Left kidney (tissue), 2 donors: ENCODE data around the gene FES. TPM values are rescaled to one million over a fixed set of nuclear protein-coding genes. Genes with fewer than 3 reads are reported as not detected.
A peak's percentile ranks its signal among the peaks of the same experiment; 100 is the strongest.

ENCODE experiments used
- DNase-seq: peaks from one replicate; pipeline ENCODE4 v3.0.0-alpha.2; 2013
- polyA plus RNA-seq: library from polyadenylated mRNA; unstranded; fragments of 120-200 nt; gene quantifications from one replicate; pipeline ENCODE4 v1.2.1, GENCODE V29; 2013; ENCODE audit not compliant: insufficient read length

Gene FES
- polyA plus RNA-seq, 1 donor, result 13.1 TPM

DNA sequence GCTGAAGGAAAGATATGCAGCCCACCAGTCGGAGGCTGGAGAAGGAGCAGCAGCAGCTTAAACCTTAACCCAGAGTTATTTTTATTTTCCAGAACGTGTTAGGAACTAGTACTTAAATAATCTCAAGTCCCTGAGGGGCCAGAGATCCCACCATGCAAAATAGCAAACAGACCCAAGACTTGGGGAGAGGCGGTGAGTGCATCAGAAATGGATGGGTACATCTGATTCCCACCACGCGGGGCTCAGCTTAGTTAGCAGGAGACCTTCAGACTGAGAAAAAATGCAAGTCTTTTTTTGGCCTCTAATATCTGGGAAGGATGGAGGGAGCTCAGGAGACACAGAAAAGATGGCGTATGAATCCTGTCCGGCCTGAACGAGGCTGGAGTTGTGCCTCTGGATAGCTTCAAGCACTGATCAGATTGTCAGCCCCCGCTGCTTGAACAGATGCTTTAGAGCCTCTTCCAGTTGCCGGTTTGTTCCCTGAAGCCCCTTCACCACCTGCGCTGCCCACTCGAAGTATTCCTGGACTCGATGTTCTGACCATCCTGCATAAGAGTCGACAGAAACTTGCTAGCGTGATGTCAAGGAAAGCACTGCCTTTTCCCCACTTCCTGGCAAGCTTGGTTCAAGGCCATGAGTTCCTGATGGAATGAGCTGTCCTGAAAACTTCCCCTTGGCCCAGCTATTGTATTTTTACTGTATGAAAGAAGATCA is 46.7 kb downstream of the FES start:
- no peak for DNase-seq

GRCh38 chr15:90931575-90931827 is 47.2 kb downstream of the FES start:
- no peak for DNase-seq

GRCh38 chr15:90931828-90932659 is 47.7 kb downstream of the FES start, which contains the start of gene HDDC3:
TSS of gene HDDC3 (minus strand) at chr15:90932549. CDS start at chr15:90932540, 9 bp downstream.
- peak; percentile 85 for DNase-seq

- no peak for DNase-seq
Measured at GRCh38 chr15:90932660-90932991, 48.3 kb downstream of the FES start.

GRCh38 chr15:90933301-90933700 is 49.0 kb downstream of the FES start:
- DNase-seq, result no peak

DNA sequence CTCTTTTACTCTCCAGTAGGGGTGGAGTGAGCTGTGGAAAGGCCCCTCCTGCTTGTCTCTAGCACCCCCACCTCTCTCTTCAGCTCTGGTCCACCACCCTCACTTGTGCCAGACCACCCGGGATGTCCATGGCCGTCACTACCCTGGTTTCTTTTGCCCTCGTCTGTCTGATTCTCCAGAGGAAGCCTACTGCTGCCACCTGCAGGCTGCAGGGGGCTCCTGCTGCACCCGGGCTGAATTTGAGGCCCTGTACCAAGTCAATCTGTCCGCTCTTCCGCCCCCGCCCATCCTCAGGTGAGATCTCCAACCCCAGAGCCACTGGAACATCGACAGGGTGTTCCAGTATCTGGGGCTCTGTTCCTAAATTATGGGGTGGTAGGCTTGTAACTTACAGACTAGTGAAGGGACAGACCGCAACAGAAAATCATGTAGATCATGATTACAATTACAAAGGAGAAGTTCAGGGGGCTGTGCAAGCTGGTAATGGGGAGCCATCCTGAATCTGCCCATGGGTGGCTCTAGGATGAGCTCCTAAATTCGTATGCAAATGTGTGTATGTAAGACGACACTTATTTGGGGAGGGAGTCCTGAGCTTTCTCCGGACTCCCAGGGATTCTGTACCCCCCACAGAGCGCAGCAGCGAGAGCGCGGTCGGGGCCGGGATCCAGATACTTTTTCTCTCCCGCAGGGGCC is 50.1 kb downstream of the FES start:
- peak; percentile 87 for DNase-seq

- DNase-seq, result peak; percentile 90
Measured at GRCh38 chr15:90934949-90935751, 50.8 kb downstream of the FES start, which contains the start of gene UNC45A. TSS of gene UNC45A (plus strand) at chr15:90935285. CDS start at chr15:90935325, 40 bp downstream.

DNA sequence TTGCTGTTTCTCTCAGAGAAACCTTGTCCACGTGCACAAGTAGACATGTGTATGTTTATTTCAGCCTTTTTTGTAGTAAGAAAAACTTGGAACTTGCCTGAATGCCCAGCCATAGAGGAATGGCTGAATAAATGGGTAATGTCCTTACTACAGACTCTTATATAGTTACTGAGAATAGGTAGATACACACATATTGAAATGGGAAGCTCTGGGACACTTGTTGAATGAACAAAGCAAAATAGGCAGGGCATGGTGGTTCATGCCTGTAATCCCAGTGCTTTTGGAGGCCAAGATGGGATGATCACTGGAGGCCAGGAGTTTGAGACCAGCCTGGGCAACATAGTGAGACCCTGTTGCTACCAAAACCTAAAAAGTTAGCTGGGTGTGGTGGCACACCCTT is 52.5 kb downstream of the FES start:
- DNase-seq, result no peak

GRCh38 chr15:90938261-90938660 is 54.0 kb downstream of the FES start:
- no peak for DNase-seq

DNA sequence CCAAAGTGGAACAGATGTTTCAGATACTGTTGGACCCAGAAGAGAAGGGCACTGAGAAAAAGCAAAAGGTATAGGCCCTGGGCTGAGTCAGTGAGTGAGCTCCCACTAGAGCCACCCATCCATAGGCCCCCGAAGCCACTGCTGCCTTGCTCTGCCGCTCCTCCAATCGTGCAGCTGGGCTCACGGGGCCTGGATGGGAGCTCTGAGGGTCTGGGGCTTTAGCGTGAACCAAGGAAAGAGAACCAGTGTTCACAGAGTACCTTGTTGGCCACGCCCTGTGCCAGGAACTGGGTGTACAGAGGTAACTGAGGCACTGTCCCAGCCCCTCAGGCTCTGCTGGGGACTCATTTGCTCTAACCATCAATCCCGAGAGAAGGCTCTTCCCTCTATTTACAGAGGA is 55.5 kb downstream of the FES start:
- no peak for DNase-seq

DNA sequence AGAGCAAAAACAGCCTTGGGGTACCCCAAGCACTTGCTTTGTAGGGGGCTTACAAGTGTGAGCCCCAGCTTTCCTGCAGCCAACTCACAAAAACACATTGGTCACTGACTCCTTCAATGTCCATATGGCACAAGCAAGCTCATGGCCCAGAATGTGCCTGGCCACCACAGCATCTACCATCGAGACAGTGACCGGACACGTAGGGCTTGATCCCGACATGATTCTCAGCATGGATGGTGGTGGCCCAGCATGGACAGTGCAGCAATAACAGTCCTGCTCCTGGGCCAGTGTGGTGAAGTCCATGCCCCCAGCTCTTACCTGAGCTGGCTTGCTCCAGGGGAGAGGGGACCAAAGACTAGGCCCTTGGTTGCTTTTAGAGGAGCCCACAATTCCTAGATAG is 56.7 kb downstream of the FES start:
- DNase-seq, result no peak

DNA sequence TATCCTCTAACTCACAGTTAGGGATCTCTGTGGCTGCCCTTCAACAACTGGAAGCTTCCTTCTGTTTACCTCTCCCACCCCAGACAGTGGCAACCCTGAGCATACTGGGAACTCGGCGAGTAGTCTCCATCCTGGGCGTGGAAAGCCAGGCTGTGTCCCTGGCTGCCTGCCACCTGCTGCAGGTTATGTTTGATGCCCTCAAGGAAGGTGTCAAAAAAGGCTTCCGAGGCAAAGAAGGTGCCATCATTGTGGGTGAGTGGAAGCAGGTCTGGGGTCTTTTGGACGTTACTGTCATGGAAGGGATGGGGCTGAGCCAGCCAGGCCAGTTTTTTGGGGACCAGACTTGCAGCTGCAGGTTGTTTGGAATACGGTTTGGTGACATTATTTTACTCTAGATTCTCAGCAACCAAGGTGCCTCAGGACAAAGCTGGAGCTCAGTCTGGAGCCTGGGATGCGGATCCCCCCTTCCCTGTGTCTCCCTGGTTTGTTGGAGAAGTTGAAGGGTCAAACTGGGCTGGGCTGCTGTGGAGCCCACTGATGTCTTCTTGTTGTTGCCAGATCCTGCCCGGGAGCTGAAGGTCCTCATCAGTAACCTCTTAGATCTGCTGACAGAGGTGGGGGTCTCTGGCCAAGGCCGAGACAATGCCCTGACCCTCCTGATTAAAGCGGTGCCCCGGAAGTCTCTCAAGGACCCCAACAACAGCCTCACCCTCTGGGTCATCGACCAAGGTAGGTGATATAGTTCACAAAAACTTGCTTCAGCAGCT is 58.2 kb downstream of the FES start:
- DNase-seq, result no peak

- DNase-seq, result no peak
Measured at GRCh38 chr15:90945091-90945490, 60.8 kb downstream of the FES start.

Other genes starting within 250 kb of the FES start
- 17.7 TPM for gene BLM, start 167.2 kb upstream of the FES start, polyA plus RNA-seq
- 36.5 TPM for gene FURIN, start 15.9 kb upstream of the FES start, polyA plus RNA-seq
- gene MAN2A2, start 18.8 kb downstream of the FES start, polyA plus RNA-seq, result 52.7 TPM
- gene HDDC3, start 48.0 kb downstream of the FES start, polyA plus RNA-seq, result 12.1 TPM
- gene UNC45A, start 50.8 kb downstream of the FES start, polyA plus RNA-seq, result 60.3 TPM
- gene RCCD1, start 70.4 kb downstream of the FES start, polyA plus RNA-seq, result 17.0 TPM
- gene PRC1, start 110.0 kb downstream of the FES start, polyA plus RNA-seq, result 105 TPM
- gene VPS33B, start 138.1 kb downstream of the FES start, polyA plus RNA-seq, result 20.9 TPM
- 0.67 TPM for gene SV2B, start 215.8 kb downstream of the FES start, polyA plus RNA-seq